Measurements from ENCODE around the gene ARFRP1. TPM values are rescaled to one million over a fixed set of nuclear protein-coding genes. Genes with fewer than 3 reads are reported as not detected.

ARFRP1 gene
- total and polyA plus RNA-seq, 2 of the 13 experiments (the other 11 are each of a cell fraction or from before 2014, with no cell fraction given): 32.0 to 51.1 TPM

DNA sequence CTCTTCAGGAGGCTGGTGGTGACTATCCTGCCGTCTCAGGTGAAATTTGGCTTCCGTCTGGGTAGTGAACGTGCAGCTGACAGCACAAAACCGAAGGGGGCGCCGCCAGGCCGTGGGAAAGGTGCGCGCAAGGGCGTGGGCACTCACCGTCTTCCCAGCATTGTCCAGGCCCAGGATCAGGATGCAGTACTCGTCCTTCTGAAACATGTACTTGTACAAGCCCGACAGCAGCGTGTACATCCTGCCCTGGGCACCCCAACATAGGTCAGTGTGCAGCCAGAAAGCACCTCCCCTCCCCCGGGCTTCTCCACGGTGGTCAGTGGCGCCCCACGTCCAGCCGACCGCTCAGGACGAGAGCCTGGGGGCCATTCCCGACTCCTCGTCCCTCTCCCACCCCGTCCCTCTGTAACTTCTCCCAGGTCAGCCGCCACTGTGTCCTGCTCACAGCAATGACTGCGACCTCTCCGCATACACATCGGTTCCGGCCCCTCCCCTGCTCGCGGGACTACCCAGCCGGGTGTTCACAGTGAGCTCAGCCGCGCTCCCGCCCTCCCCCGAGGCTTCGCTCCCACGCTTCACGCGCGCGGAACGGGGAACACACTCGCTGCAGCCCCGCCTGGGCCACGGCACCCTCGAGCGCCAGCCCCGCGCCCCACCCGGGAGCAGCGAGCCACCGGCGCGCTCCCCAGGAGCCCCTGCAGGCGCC lies 771 bp downstream of the ARFRP1 start (continued):
- TF ChIP-seq ZNF609 (CRISPR knock-in tag; IDR thresholded peaks at IDR 0.05; ENCODE audit: borderline replicate concordance) (peak; percentile 41; the same call in 1 of the 2 replicates), SRSF9 (IDR thresholded peaks at IDR 0.05; ENCODE audit: borderline replicate concordance, insufficient read depth, low read depth, low read length, poor library complexity, severe bottlenecking) (no peak), ZZZ3 (CRISPR knock-in tag; IDR thresholded peaks at IDR 0.05; ENCODE audit: borderline replicate concordance) (peak; percentile 46; the same call in 1 of the 2 replicates), NR0B2 (CRISPR knock-in tag; IDR thresholded peaks at IDR 0.05) (no peak), RBM39 (IDR thresholded peaks at IDR 0.05; ENCODE audit: low read depth, low read length, poor library complexity, severe bottlenecking) (peak; percentile 81), THAP11 (CRISPR knock-in tag; IDR thresholded peaks at IDR 0.05) (peak; percentile 76), ZFP41 (CRISPR knock-in tag; IDR thresholded peaks at IDR 0.05; ENCODE audit: borderline replicate concordance) (peak; percentile 15; the same call in 1 of the 2 replicates), GABPB1 (CRISPR knock-in tag; IDR thresholded peaks at IDR 0.05) (peak; percentile 39; the same call in 1 of the 2 replicates), KLF11 (CRISPR knock-in tag; IDR thresholded peaks at IDR 0.05) (peak; percentile 66; the same call in 1 of the 2 replicates), SP2 (CRISPR knock-in tag; IDR thresholded peaks at IDR 0.05) (no peak; the same call in 1 of the 2 replicates), TRIM24 (CRISPR knock-in tag; IDR thresholded peaks at IDR 0.05) (no peak), ZNF850 (CRISPR knock-in tag; conservative IDR thresholded peaks at IDR 0.05) (no peak), ZNF326 (CRISPR knock-in tag; IDR thresholded peaks at IDR 0.05; ENCODE audit: borderline replicate concordance) (peak; percentile 34; the same call in 1 of the 2 replicates), ZNF292 (CRISPR knock-in tag; IDR thresholded peaks at IDR 0.05; ENCODE audit: borderline replicate concordance, low read depth) (0 out of 2 replicates have a peak, but pooled peaks have one; percentile 6), MXI1 (IDR thresholded peaks at IDR 0.05; ENCODE audit: borderline replicate concordance, low read depth, low read length) (peak; percentile 79), ZNF232 (CRISPR knock-in tag; IDR thresholded peaks at IDR 0.05; ENCODE audit: borderline replicate concordance) (no peak)
- TF ChIP-seq, protein P1, sequence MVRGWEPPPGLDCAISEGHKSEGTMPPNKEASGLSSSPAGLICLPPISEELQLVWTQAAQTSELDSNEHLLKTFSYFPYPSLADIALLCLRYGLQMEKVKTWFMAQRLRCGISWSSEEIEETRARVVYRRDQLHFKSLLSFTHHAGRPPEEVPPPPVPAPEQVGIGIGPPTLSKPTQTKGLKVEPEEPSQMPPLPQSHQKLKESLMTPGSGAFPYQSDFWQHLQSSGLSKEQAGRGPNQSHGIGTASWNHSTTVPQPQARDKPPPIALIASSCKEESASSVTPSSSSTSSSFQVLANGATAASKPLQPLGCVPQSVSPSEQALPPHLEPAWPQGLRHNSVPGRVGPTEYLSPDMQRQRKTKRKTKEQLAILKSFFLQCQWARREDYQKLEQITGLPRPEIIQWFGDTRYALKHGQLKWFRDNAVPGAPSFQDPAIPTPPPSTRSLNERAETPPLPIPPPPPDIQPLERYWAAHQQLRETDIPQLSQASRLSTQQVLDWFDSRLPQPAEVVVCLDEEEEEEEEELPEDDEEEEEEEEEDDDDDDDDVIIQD (CRISPR knock-in tag; IDR thresholded peaks at IDR 0.05; ENCODE audit: low read depth): peak; percentile 21; the same call in 1 of the 2 replicates
- TF ChIP-seq, protein P2, sequence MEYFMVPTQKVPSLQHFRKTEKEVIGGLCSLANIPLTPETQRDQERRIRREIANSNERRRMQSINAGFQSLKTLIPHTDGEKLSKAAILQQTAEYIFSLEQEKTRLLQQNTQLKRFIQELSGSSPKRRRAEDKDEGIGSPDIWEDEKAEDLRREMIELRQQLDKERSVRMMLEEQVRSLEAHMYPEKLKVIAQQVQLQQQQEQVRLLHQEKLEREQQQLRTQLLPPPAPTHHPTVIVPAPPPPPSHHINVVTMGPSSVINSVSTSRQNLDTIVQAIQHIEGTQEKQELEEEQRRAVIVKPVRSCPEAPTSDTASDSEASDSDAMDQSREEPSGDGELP (IDR thresholded peaks at IDR 0.05; ENCODE audit: borderline replicate concordance, low read depth): peak; percentile 76; the same call in 1 of the 2 replicates
- TF ChIP-seq, protein P3, sequence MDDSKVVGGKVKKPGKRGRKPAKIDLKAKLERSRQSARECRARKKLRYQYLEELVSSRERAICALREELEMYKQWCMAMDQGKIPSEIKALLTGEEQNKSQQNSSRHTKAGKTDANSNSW (CRISPR knock-in tag; IDR thresholded peaks at IDR 0.05; ENCODE audit: borderline replicate concordance): no peak
- TF ChIP-seq, protein P4, sequence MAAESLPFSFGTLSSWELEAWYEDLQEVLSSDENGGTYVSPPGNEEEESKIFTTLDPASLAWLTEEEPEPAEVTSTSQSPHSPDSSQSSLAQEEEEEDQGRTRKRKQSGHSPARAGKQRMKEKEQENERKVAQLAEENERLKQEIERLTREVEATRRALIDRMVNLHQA (CRISPR knock-in tag; IDR thresholded peaks at IDR 0.05): no peak
